Ascending aorta (tissue), 2 donors: ENCODE data around the gene PAPPA2. TPM values are rescaled to one million over a fixed set of nuclear protein-coding genes. Genes with fewer than 3 reads are reported as not detected.

ENCODE experiments used
- DNase-seq, 2 donors: peaks; one replicate each; pipeline ENCODE4 v3.0.0-alpha.2; 2019; ENCODE audit warnings: low spot score in 2 of 2
- H3K27ac ChIP-seq, 2 donors: fragments of 200-600 bp; sonication (generic); one replicate each; pipeline ENCODE4 v1.5.1; 2016 to 2017; ENCODE audit warnings: mild to moderate bottlenecking in 1 of 2
- H3K27me3 ChIP-seq: fragments of 200-600 bp; sonication (generic); one replicate; pipeline ENCODE4 v1.5.1; 2017
- H3K36me3 ChIP-seq, 2 donors: fragments of 200-600 bp; sonication (generic); one replicate each; pipeline ENCODE4 v1.5.1; 2016
- H3K4me1 ChIP-seq, 2 donors: fragments of 200-600 bp; sonication (generic); one replicate each; pipeline ENCODE4 v1.5.1; 2016 to 2017; ENCODE audit warnings: mild to moderate bottlenecking in 1 of 2
- H3K4me3 ChIP-seq, 2 donors: fragments of 200-600 bp; sonication (generic); one replicate each; pipeline ENCODE4 v1.5.1; 2016 to 2017; ENCODE audit warnings: mild to moderate bottlenecking in 1 of 2
- H3K9me3 ChIP-seq, 2 donors: fragments of 200-600 bp; sonication (generic); one replicate each; pipeline ENCODE4 v1.5.1; 2016
- CTCF ChIP-seq, 3 experiments: fragments of 200-600 bp in 2 of 3; fragments of 450-650 bp in 1 of 3; sonication (generic) in 2 of 3; IDR thresholded peaks; one replicate each; pipeline ENCODE4 v1.5.1; 2016 to 2019; ENCODE audit warnings: antibody characterized with exemption in 3 of 3, mild to moderate bottlenecking in 1 of 3, moderate library complexity in 1 of 3
- intact Hi-C: fragments of 100-400 bp; cut with DNase I; formaldehyde crosslinking; loops from one replicate; pipeline ENCODE4 v1.15.1; 2023
- total RNA-seq: library from RNA; depleted of rRNA; stranded (reverse); fragments of >200 nt; gene quantifications from one replicate; pipeline ENCODE4 v1.1.0, GENCODE V29; 2016

PAPPA2 gene
- total RNA-seq, 1 donor from 2014 or later = 2.9 TPM

DNA sequence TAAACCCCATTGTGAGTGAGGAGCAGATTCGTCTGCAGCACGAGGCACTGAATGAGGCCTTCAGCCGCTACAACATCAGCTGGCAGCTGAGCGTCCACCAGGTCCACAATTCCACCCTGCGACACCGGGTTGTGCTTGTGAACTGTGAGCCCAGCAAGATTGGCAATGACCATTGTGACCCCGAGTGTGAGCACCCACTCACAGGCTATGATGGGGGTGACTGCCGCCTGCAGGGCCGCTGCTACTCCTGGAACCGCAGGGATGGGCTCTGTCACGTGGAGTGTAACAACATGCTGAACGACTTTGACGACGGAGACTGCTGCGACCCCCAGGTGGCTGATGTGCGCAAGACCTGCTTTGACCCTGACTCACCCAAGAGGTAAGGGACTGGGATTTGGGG is 132.2 kb downstream of the PAPPA2 start:
- Histone ChIP-seq H3K4me3 (no peak overlapping the region), H3K27ac (no peak overlapping the region), H3K4me1 (no peaks in the 10 kb centered on the region), H3K36me3 (no peaks in the 10 kb centered on the region), H3K9me3 (no peaks in the 10 kb centered on the region), H3K27me3 (no peaks in the 10 kb centered on the region)
- TF ChIP-seq CTCF (IDR thresholded peaks at IDR 0.05) = no peak
- DNase-seq = no peak
- intact Hi-C loops = no loop called here

DNA sequence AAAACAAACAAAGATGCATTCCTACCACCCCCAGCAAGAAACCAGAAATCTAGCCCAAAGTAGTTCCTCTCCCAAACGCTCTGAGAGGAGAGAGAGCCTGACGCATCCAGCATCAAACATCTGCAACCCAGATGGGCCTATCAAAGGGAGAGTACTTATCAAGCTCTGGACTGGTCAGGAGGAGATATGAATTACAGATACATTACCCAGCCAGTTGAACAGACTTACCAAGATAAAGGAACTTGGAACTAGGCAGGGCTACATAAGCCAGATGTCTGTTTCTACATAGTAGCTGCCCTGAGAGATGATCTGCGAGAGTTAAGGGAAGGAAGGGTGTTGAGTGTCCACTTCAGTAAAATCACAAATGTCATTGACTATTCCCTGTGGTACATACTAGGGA is 138.4 kb downstream of the PAPPA2 start:
- Histone ChIP-seq H3K4me1 (no peaks in the 10 kb centered on the region), H3K36me3 (no peaks in the 10 kb centered on the region), H3K27ac (no peak overlapping the region), H3K27me3 (no peaks in the 10 kb centered on the region), H3K9me3 (no peaks in the 10 kb centered on the region), H3K4me3 (no peak overlapping the region)
- TF ChIP-seq CTCF (IDR thresholded peaks at IDR 0.05) = no peak
- DNase-seq = no peak
- intact Hi-C loops = no loop called here

- no peak for DNase-seq
- intact Hi-C loops = no loop called here
- H3K4me3 ChIP-seq = no peak overlapping the region
- TF ChIP-seq CTCF (IDR thresholded peaks at IDR 0.05) = no peak
- no peaks in the 10 kb centered on the region for H3K4me1 ChIP-seq
- no peaks in the 10 kb centered on the region for H3K36me3 ChIP-seq
- no peaks in the 10 kb centered on the region for H3K27me3 ChIP-seq
- H3K9me3 ChIP-seq = no peaks in the 10 kb centered on the region
- H3K27ac ChIP-seq = no peak overlapping the region
Measured at GRCh38 chr1:176602388-176603004, 139.5 kb downstream of the PAPPA2 start.

DNA sequence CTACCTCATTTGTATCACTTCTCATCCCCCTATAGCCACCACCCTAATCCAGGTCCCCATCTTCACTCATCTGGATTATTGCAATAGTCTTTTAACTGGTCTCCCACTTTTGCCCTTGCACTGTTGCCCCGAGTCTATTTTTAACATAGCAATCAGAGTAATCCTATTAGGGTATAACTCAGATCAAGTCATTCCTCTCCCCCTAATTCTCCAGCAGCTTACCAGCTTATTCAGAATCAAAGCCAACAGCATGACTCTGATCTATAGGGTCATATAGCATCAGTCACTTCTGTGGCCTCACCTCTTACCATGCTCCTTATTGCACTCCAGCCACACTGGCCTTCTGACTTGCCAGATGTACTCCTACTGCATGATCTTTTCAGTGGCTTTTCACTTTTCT is 140.7 kb downstream of the PAPPA2 start:
- Histone ChIP-seq H3K27ac (no peak overlapping the region), H3K27me3 (no peaks in the 10 kb centered on the region), H3K4me1 (no peaks in the 10 kb centered on the region), H3K9me3 (no peaks in the 10 kb centered on the region), H3K36me3 (no peaks in the 10 kb centered on the region), H3K4me3 (no peak overlapping the region)
- intact Hi-C loops = no loop called here
- DNase-seq = no peak
- no peak for TF ChIP-seq CTCF (IDR thresholded peaks at IDR 0.05)

DNA sequence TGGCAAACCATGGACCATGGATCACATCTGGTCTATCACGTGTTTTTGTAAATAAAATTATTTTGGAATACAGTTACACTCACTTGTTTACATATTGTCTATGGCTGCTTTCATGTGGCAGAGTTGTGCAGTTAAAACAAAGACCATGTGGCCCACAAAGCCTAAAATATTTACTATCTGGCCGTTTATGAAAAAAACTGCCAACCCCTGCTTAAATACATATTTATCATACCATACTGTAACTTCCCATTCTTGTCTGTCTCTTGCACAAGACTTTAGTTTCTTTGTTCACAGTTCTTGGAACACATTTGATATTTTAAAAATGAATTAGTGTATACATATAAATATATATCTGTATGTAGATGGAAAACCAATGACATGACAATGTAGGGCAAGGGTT is 141.5 kb downstream of the PAPPA2 start:
- no peaks in the 10 kb centered on the region for H3K27me3 ChIP-seq
- no peaks in the 10 kb centered on the region for H3K36me3 ChIP-seq
- DNase-seq = no peak
- H3K4me3 ChIP-seq = no peak overlapping the region
- TF ChIP-seq CTCF (IDR thresholded peaks at IDR 0.05) = no peak
- no peaks in the 10 kb centered on the region for H3K4me1 ChIP-seq
- no peaks in the 10 kb centered on the region for H3K9me3 ChIP-seq
- no peak overlapping the region for H3K27ac ChIP-seq
- intact Hi-C loops = no loop called here

GRCh38 chr1:176605176-176605575 is 142.2 kb downstream of the PAPPA2 start:
- TF ChIP-seq CTCF (IDR thresholded peaks at IDR 0.05) = no peak
- intact Hi-C loops = no loop called here
- no peaks in the 10 kb centered on the region for H3K27me3 ChIP-seq
- no peak overlapping the region for H3K4me3 ChIP-seq
- H3K27ac ChIP-seq = no peak overlapping the region
- no peaks in the 10 kb centered on the region for H3K9me3 ChIP-seq
- H3K4me1 ChIP-seq = no peaks in the 10 kb centered on the region
- no peaks in the 10 kb centered on the region for H3K36me3 ChIP-seq
- DNase-seq = no peak
